Measurements from ENCODE around the gene IL17D.

- TF ChIP-seq POLR2A (IDR thresholded peaks at IDR 0.05): no peak
- TF ChIP-seq, protein P1, sequence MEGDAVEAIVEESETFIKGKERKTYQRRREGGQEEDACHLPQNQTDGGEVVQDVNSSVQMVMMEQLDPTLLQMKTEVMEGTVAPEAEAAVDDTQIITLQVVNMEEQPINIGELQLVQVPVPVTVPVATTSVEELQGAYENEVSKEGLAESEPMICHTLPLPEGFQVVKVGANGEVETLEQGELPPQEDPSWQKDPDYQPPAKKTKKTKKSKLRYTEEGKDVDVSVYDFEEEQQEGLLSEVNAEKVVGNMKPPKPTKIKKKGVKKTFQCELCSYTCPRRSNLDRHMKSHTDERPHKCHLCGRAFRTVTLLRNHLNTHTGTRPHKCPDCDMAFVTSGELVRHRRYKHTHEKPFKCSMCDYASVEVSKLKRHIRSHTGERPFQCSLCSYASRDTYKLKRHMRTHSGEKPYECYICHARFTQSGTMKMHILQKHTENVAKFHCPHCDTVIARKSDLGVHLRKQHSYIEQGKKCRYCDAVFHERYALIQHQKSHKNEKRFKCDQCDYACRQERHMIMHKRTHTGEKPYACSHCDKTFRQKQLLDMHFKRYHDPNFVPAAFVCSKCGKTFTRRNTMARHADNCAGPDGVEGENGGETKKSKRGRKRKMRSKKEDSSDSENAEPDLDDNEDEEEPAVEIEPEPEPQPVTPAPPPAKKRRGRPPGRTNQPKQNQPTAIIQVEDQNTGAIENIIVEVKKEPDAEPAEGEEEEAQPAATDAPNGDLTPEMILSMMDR (IDR thresholded peaks at IDR 0.05): no peak
- TF ChIP-seq EP300 (IDR thresholded peaks at IDR 0.05; ENCODE audit: low read depth): no peak
- peak; percentile 26 to 48 (median 43) for TF ChIP-seq POLR2AphosphoS5 (IDR thresholded peaks at IDR 0.05)
Observed at GRCh38 chr13:20702530-20702914, 977 bp upstream of the IL17D start.

All from transverse colon (tissue), 4 donors.